HepG2 (cell line): Measurements from ENCODE around the gene OR2B2. TPM values are rescaled to one million over a fixed set of nuclear protein-coding genes. Genes with fewer than 3 reads are reported as not detected.

Experiments
- ATF3 ChIP-seq: sonication (generic); formaldehyde crosslinking; IDR thresholded peaks from 2 replicates; pipeline ENCODE4 v1.4.0; 2020; ENCODE audit warnings: missing genetic modification reagents
- CEBPB ChIP-seq: IDR thresholded peaks from 2 replicates; pipeline ENCODE4 v1.6.1; 2011; ENCODE audit warnings: low read depth, low read length, improper control_type of control experiment, borderline replicate concordance
- CREM ChIP-seq, 2 experiments: sonication (generic) in 1 of 2; formaldehyde crosslinking in 1 of 2; IDR thresholded peaks; 2 replicates each; pipeline versions ENCODE4 v1.4.0 to v1.6.1; 2016 to 2020; ENCODE audit warnings: antibody characterized with exemption in 1 of 2, mild to moderate bottlenecking in 1 of 2, missing genetic modification reagents in 1 of 2
- DMTF1 ChIP-seq: sonication (generic); formaldehyde crosslinking; IDR thresholded peaks from 2 replicates; pipeline ENCODE4 v1.4.0; 2020; ENCODE audit warnings: mild to moderate bottlenecking, missing genetic modification reagents
- FOXJ3 ChIP-seq: sonication (generic); formaldehyde crosslinking; IDR thresholded peaks from 2 replicates; pipeline ENCODE4 v1.4.0; 2020; ENCODE audit warnings: missing genetic modification reagents, mild to moderate bottlenecking, borderline replicate concordance
- GZF1 ChIP-seq: sonication (generic); formaldehyde crosslinking; IDR thresholded peaks from 2 replicates; pipeline ENCODE4 v1.5.1; 2020; ENCODE audit warnings: mild to moderate bottlenecking, missing genetic modification reagents
- HBP1 ChIP-seq: IDR thresholded peaks from 2 replicates; pipeline ENCODE4 v1.6.1; 2016; ENCODE audit warnings: low read depth, control low read depth
- HIC2 ChIP-seq: sonication (generic); formaldehyde crosslinking; IDR thresholded peaks from 2 replicates; pipeline ENCODE4 v1.9.0; 2022; ENCODE audit warnings: low read depth, missing genetic modification reagents
- KLF12 ChIP-seq: sonication (generic); formaldehyde crosslinking; IDR thresholded peaks from 2 replicates; pipeline ENCODE4 v1.4.0; 2020; ENCODE audit warnings: missing genetic modification reagents, borderline replicate concordance
- MIER3 ChIP-seq: IDR thresholded peaks from 2 replicates; pipeline ENCODE4 v1.6.1; 2016; ENCODE audit warnings: missing compliant biosample characterization, borderline replicate concordance
- NFATC3 ChIP-seq: sonication (generic); formaldehyde crosslinking; IDR thresholded peaks from 2 replicates; pipeline ENCODE4 v1.5.1; 2020; ENCODE audit warnings: mild to moderate bottlenecking, missing genetic modification reagents
- NFKBIZ ChIP-seq: IDR thresholded peaks from 2 replicates; pipeline ENCODE4 v1.6.1; 2018; ENCODE audit warnings: missing genetic modification reagents, missing compliant biosample characterization
- RBFOX2 ChIP-seq: fragments of 200-400 bp; formaldehyde crosslinking; IDR thresholded peaks from 2 replicates; pipeline ENCODE4 v1.6.1; 2017; ENCODE audit warnings: low read depth, mild to moderate bottlenecking, low read length
- RXRB ChIP-seq: IDR thresholded peaks from 2 replicates; pipeline ENCODE4 v1.6.1; 2016; ENCODE audit warnings: borderline replicate concordance, missing genetic modification reagents, missing compliant biosample characterization
- SIX4 ChIP-seq: sonication (generic); formaldehyde crosslinking; IDR thresholded peaks from 2 replicates; pipeline ENCODE4 v1.4.0; 2020; ENCODE audit warnings: missing genetic modification reagents
- ZNF496 ChIP-seq: sonication (generic); formaldehyde crosslinking; IDR thresholded peaks from 2 replicates; pipeline ENCODE4 v1.8.1; 2023; ENCODE audit warnings: mild to moderate bottlenecking, moderate library complexity, missing genetic modification reagents; ENCODE audit not compliant: insufficient replicate concordance
- ZNF644 ChIP-seq: IDR thresholded peaks from 2 replicates; pipeline ENCODE4 v1.6.1; 2016; ENCODE audit warnings: low read depth
- ZNF776 ChIP-seq: sonication (generic); formaldehyde crosslinking; IDR thresholded peaks from 2 replicates; pipeline ENCODE4 v1.4.0; 2020; ENCODE audit warnings: mild to moderate bottlenecking, missing genetic modification reagents
- ZNF878 ChIP-seq: sonication (generic); formaldehyde crosslinking; IDR thresholded peaks from 2 replicates; pipeline ENCODE4 v1.8.1; 2023; ENCODE audit warnings: mild to moderate bottlenecking, missing genetic modification reagents, moderate library complexity
- ZXDC ChIP-seq: sonication (generic); formaldehyde crosslinking; IDR thresholded peaks from 2 replicates; pipeline ENCODE4 v1.5.0; 2020; ENCODE audit warnings: mild to moderate bottlenecking, missing genetic modification reagents
- polyA plus RNA-seq, 8 experiments: library from polyadenylated mRNA; depleted of rRNA in 3 of 8; stranded (reverse) in 7 of 8; unstranded in 1 of 8; fragments of >200 nt; fragmentation: Illumina TruSeq in 4 of 8; extraction: Trizol in 4 of 8; gene quantifications; 2 replicates each; pipeline versions ENCODE4 v1.2.1 to v1.2.3, GENCODE V29; 2011 to 2016; ENCODE audit warnings: low read depth in 4 of 8, missing spikeins in 1 of 8, mixed read lengths in 1 of 8; ENCODE audit not compliant: insufficient read depth in 1 of 8
- total RNA-seq, 5 experiments: library from RNA; depleted of rRNA; stranded (reverse); fragments of >200 nt; fragmentation: Illumina TruSeq; extraction: Trizol; gene quantifications; 2 replicates each; pipeline ENCODE4 v1.2.3, GENCODE V29; 2016; ENCODE audit warnings: low read depth in 1 of 5

Gene OR2B2
- total and polyA plus RNA-seq, 2 of the 13 experiments (the other 11 are each of a cell fraction or from before 2014, with no cell fraction given): not detected

- TF ChIP-seq HIC2 (CRISPR knock-in tag) (no peak), ZNF644 (CRISPR knock-in tag) (peak; percentile 60), CEBPB (no peak), NFKBIZ (CRISPR knock-in tag) (no peak), CREM (IDR thresholded peaks at IDR 0.05) (no peak), CREM (CRISPR knock-in tag; IDR thresholded peaks at IDR 0.05) (no peak), ZNF496 (CRISPR knock-in tag) (no peak), GZF1 (no peak), RXRB (CRISPR knock-in tag) (0 out of 2 replicates have a peak, but pooled peaks have one; percentile 13), ZNF776 (CRISPR knock-in tag) (no peak), ZXDC (CRISPR knock-in tag) (no peak), KLF12 (no peak), ATF3 (no peak), FOXJ3 (CRISPR knock-in tag) (no peak), NFATC3 (CRISPR knock-in tag) (no peak), MIER3 (CRISPR knock-in tag) (no peak; the same call in 1 of the 2 replicates), SIX4 (peak; percentile 93), DMTF1 (no peak), RBFOX2 (no peak), HBP1 (no peak), ZNF878 (CRISPR knock-in tag) (no peak)
These were observed 49.7 kb downstream of the OR2B2 start (continued) for GRCh38 chr6:27862396-27863066.
